ENCODE data around the gene SNRPF.

GRCh38 chr12:95838125-95838524, 20.6 kb upstream of the SNRPF start:
- TF ChIP-seq POLR2A (IDR thresholded peaks at IDR 0.05; ENCODE audit: control extremely low read depth in 1 of 2, low read depth in 2 of 2, low read length in 2 of 2), result no peak
- TF ChIP-seq SP1 (IDR thresholded peaks at IDR 0.05; ENCODE audit: low read depth, low read length), result no peak
- TF ChIP-seq SP2 (IDR thresholded peaks at IDR 0.05; ENCODE audit: low read length), result no peak
- no peak for TF ChIP-seq MAX (IDR thresholded peaks at IDR 0.05)
- no peak for TF ChIP-seq CTCF (IDR thresholded peaks at IDR 0.05; ENCODE audit: control extremely low read depth in 1 of 3, insufficient read depth in 1 of 3, low read depth in 1 of 3, low read length in 3 of 3)
- no peak for TF ChIP-seq BRCA1 (IDR thresholded peaks at IDR 0.05; ENCODE audit: low read depth, low read length)
- TF ChIP-seq ATF3 (IDR thresholded peaks at IDR 0.05; ENCODE audit: insufficient read depth, low read depth, low read length), result no peak
- TF ChIP-seq POLR2AphosphoS5 (IDR thresholded peaks at IDR 0.05; ENCODE audit: low read depth, low read length), result no peak
